DMS53 treated with DMSO at 0.1 percent for 48 hours (cell line): ENCODE measurements around the gene AP1G2.

ENCODE experiments used
- DNase-seq: peaks from one replicate; lab custom pipeline; 2025; ENCODE audit not compliant: unreplicated experiment; lab: John Stamatoyannopoulos, UW

The AP1G2 gene

DNA sequence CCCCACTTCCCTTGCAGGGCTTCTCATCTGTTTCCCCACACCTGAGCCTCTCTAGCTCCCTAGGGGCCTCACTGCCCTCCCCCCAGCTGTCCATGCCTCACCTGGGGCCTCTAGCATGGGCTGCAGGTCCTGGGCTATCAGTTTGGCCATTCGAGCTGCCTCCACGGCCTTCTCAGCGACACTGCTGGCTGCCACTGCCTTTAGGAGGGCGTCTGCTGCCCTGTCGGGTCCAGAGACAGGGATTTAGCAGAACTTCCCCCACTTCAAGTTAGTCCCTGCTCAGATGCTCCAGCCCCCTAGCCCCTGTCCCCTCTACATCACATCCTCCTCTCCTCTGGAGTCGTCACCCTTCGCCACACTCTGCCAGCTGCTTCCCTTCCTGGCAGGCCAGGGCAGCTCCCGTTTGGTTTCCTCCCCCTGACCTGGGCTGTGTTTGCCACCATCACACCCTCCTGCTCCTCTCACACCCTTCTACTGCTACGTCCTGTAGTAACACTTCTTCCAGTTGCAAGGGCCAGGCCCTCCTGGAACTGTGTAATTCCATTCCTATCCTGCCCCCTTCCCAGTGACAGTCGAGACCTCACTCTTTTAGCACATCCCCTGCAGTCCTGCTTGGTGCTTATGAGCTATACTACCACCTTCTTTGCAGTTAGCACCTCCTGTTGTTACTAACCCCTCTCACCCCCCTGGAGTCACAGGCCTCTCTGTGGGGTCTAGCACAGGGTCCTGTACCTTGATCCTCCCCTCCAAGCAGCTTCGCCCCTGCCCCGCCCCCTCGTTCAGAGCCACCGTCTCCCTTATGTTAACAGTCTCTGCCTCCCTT is 4.3 kb upstream of the AP1G2 start:
- no peak for DNase-seq

DNA sequence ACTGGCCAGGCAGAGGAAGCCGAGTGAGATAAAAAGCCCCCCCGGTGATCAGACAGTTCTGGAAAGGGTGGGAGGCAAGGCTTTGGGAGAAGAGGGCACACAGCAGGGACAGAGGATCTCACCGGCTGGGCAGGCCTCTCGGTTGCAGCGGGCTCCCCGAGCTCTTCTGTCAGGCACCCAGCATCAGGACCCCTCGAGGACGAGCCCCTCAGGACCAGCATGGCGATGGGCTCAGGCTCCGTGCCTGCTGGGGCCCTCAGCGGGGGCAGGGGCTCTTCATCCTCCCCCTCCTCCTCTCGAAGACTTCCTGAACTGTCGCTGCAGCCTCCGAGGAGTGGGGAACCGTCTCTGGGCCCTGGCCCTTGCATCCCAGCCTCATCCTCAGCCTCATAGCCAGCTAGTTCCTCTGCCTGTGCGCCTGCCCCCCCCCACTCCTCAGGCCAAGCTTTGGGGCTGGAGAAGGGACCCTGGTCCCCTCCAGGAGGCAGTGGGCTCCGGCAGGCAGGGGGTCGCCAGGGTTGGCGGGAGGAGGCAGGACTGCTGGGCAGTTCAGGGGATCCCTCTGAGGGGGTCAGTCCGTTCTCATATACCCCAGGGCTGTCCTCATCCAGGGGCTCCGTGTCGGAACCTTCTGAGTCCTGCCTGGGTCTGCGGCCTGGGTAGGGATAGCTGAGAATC is 3.4 kb upstream of the AP1G2 start:
- DNase-seq = no peak

DNA sequence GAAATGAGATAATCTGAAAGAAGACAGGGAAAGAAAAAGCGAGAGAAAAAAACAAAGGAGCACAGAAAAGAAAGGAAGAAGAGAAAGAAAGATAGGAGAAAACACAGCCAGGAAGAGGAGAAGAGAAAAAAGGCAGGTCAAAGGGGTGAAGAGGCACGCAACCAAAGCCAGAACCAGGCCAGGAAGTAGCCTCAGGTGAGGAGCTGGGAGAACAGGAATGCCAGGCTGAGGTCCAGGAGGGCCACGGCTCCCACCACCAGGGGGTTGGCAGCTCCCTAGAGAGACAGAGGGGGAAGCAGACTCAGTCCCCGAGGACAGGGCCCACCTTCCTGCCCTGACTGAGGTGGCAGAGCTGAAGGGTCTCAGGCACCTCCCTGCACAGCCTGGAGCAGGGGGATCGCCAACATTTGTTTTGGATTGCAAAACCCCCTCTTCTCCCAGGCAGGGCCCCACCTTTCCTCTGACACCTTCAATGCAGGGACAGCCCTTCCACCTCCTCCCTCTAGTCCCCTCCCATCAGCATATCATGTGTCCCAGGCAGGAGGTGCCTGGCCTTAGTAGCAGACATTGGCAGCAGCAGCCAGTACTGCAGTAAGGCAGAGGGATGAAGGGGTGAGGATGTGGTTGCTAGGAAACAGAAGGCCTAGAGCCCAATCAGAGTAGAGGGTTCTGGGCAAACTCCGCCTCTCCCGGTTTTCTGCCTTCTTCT is 2.0 kb upstream of the AP1G2 start:
- DNase-seq = no peak

DNA sequence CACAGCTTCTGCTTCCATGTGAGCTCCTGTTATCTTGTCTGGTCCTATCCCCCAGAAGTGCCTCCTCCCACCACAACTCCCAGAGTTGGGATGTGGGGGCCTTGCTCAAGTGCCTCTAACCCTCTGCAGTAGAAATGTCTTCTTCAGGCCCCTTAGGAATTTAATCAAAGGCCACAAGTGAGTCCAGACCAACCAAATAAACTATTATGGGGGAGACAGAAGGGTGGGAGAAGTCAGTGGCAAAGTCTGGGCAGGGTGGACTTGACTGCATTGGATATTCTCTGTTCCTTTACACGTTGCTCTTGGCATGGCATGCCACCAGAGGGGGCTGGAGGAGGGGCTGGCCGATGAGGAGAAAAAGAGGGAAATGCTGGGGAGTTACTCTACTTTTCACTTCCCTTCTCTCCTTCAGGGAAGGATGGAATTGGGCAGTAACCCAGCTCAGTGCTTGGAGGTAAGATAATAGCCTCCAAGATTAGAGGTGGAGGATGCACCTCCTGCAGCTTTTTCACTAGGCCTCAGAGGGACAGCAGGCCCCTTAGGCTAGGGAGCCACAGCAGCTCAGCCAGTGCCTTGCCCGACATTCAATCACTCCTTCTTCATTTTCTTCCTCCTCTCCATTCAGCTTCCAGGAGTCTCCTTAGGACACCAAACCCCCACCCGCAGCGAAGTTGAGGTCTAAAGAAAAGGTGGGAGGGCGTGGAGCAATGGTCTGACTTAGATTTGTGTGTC is 1.2 kb upstream of the AP1G2 start:
- no peak for DNase-seq

DNA sequence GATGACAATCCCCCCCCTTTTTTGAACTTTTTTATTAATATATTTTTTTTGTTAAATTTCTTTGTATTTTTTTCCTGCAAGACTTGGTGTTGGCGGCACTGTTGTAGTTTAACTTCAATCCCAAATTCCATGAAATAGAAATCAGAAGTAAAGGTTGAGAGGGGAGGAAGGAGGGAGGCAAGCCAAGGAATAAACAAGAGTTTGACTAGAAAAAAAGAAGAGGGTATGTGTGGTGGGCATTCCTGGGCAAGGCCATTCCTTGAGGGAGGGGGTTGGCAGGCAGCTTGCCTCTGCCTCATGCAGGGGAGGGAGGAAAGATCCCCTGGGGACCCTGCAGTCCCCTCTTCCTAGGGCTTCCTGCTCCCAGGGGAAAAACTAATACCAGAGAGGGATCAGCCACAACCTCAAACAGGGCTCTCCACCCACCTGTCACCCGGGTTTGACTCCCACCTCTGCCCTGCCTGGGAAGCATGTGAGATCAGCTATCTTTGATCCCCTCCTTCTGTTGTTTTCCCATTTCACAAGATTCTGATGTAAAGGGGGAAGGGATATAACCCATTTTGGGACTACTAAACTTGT is 519 bp upstream of the AP1G2 start:
- DNase-seq = no peak

DNA sequence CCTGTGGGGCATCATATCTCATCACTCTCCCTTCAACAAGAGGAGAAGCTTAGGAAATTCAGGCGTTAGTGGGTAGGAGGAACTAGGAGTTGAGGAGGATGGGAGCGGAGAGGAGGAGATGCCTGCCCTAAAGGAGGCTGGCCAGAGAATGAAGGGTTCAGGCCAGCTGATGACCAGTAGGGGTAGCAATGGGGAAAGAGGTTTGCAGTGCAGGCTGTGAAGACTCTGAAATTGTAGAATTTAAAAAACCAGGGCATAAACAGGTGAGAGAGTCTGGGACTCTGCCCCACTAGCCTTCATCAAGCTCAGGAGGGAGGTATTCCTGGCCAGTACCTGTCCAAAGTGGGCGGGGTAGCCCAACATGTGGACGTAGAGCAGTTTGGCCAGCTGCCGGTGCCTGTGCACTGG is 809 bp downstream of the AP1G2 start:
- no peak for DNase-seq

DNA sequence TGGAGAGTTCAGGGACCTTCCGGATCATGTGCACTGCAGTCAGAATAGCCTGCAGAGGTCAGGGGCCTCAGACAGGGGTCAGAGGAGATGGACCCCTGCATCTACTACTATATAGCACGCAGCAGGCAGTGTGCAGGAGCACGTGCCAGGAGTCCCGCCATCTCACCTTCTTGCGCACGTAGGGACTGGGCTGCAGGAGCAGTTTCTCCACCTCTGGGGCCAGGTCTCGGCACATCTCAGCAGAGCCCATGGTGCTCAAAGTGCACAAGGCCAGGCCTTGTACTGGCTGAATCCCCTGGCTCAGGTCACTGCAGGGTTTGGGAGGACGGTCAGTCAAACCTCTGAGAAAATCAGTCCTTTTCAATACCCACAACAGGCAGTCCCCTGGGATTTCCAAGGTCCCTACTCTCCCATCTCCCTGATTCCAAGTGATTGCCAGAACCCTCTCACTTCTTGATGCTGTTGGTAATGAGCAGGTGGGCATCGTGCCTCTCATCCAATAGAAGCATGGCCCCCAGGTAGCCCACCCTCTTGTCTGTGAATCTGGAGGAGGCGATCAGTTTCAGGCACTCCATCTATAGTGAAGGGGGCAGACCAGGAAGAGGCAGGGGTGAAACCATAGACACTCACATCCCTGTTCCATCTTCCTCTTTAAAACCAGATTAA is 1.3 kb downstream of the AP1G2 start:
- no peak for DNase-seq

DNA sequence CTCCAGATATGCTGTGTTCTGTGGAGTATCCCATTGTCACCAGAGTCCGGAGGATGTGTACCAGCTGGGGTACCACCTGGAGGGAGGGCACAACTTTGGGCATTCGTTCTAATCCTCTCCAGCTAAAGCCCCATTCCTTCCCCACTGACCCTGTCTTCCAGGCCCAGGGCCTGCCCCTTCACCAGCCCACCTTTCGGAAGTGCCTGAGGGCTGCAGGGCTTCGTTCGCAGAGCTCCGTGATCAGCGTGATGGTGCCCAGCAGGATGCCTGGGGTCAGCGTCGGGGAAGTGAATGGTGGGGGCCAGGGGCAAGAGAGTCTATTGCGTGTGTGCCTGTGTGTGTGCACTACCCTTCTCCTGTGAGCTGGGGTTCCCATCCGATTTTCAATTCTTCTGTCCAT is 2.0 kb downstream of the AP1G2 start:
- DNase-seq = no peak

DNA sequence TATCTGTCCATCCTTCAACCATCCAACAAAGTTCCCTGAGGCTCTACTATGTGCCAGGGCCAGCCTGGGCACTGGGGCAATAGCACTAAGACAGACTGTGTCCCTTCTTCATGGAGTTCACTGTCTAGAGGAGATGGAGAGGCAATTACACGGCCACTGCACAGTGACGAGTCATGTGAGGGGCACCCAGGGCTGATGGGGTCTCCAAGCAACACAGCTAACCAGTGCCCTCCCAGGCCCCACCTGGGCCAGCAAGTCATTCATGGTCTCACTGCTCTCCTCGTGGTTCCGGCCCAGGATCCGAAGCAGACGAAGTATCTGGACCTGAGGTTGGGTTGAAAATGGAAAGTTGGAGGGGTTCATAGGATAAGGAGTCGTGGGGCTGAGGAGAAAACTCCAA is 2.7 kb downstream of the AP1G2 start:
- no peak for DNase-seq

DNA sequence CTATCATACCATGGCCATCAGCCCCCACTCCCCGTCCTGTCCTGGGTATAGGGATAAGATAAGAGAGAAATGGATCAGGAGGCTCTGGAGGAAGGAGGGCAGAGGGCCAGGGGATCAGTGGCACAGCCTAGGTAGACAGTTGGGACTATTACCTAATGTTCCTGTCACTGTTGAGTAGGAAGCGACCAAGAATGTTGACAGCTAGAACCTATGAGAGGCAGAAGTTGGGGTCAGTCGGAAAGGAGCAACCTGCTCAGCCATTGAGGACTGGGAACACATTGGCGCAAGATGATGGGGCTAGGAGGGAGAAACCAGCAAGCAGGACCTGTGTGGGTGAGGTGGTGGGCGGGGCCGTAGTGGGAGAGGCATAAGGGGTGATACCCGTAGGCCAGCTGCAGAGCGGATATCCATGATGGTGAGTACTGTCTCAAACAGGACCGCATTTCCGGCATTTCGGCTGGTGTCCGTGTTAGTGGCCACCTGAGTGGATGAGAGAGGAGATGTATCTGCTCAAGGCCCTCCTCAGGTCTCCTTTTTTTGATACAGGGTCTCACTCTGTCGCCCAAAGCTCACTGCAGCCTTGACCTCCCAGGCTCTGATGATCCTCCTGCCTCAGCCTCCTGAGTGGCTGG is 3.3 kb downstream of the AP1G2 start:
- DNase-seq = no peak

DNA sequence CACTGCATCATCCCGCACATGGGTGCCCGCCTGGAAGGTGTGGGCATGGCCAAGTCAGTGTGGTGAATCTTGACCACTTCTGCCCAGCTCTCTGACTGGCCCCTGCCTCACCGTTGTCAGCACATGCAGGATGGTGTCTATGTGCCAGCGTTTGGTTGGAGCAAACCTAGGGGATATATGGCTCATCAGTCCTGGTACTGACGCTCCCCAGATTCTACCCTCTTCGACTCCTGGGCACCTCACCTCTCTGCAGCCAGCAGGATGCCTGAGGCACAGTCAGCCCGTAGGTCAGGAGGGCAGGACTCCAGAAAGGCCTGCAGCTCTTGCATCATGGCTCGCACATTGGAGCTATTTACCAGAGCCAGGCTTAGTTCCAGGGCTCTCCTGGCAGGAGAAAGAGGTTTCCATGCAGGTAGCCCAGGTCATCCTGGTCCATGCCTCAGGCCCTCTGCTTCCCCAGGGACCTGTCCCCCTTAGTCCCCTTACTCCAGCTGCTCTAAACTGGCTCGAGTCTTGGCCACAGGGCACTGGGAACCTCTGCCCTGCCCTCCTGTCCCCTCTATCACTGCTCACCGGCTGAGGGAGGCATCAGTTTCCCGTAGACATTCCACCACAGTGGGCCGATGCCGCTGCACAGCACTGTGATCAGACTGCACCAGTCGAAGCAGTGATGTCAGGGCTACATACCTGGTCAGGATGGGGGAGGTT is 4.0 kb downstream of the AP1G2 start:
- DNase-seq = no peak

DNA sequence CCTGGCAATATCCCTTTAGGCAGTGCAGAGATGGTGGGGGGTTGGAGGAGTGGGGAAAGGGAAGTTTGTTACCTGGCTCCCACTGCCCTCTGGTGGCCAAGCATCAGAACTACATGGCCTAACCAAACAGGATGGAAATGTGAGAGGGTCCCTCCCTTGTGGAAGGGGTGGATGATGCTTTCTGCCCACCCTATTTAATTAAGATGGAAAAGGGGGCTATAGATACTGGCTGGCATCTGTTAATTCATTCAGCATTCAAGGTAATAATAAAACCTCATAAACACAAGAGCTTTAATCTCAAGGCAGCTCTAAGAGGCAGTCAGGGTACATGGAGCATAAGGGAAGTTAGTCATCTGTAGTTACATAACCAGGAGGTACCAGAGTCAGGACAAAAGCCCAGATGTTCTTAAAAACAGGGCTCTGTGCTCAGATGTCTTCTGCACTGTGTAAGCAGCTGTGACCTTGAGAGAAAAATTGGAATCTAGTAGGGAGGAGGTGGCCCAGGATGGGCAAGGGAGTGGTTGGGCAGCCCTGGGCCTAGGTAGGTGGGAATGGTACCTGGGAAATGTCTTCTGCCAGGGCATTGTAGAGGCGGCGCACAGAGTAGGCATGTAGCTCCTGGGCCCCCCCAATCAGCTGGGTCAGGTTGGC is 4.6 kb downstream of the AP1G2 start:
- DNase-seq = no peak

DNA sequence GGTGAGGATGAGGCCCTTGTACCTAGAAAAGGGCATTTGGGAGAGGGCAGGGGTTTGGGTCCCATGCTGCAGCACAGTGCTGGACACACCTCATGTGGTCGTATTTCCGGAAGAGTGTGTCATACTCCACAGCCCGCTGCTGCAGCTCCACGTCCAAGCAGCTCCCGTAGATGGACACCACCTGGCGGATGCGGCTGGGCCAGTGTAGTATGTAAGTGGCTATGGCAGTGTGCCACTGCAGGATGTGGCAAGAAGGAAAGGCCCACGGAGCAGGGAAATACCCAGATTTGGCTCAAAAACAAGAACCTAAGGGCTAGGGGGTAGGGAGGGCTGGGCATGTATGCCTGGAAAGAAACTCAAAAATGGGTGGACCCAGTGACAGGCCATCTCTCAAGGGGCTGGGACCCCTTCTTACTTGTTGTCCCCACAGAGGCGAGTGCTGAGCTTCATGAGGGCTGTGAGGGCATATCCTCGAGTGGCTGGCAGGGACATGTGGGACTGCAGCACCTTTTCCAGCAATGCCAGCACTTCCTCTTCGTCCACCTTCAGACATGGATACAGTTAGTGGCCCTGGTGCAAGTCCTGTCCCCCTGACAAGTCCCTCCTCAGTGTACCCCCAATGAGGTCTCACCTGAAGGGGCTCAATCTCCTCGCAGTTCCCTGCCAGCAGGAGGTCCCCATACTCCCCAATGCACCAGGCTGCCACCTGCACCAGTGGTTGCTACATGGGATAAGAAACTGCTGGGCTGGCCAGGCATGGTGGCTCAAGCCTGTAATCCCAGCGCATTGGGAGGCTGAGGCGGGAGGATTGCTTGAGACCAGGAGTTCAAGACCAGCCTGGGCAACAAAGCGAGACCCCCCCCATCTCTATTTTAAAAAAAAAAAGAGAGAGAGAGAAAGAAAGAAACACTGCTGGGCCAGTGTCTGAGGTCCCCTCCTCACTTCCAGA is 5.4 kb downstream of the AP1G2 start:
- no peak for DNase-seq

DNA sequence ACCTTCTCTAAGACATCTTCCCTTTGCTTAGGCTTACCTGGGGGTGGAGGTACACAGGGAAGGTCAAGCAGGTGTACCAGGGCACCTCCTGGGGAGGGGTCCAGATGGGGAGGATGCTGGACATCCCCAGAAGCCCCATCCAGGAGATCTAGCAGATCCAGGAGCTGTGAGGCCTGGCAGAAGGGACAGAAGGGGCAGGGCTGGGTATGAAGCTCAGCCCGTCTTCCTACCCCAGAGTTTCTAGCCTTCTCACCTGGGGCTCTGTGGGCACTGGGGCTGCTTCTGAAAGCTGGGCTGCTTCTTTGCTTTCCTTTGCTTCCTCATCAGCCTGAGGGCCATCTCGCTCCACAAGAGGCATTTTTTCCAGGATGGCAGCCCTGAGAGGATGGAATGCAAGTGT is 6.3 kb downstream of the AP1G2 start:
- DNase-seq = no peak

DNA sequence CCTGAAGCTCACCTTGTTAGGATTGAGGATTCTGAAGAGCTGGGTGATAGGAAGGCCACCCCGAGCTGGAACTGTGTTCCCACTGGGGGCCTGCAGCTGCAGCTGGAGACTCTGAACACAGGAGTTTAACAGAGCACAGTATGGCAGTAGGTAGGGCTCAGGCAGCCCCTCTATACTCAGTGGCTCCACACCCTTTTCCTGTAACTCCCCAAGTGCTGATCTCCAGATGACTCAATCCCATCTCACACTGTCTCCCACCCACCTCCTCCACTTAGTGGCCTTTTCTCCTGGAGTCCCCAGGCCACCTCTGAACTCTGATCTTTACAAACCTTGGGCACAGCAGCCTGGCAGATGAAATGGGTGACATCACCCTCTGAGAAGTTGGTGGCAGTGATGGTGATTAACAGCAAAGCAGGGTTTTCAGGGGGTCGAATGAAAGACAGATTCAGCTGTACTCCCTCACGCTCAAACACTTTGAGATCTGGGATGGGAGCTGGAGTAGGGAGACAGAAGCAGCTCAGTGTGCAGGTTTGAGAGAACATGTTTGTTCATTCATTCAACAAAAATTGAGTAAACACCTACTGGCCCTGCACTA is 7.6 kb downstream of the AP1G2 start:
- DNase-seq = no peak

DNA sequence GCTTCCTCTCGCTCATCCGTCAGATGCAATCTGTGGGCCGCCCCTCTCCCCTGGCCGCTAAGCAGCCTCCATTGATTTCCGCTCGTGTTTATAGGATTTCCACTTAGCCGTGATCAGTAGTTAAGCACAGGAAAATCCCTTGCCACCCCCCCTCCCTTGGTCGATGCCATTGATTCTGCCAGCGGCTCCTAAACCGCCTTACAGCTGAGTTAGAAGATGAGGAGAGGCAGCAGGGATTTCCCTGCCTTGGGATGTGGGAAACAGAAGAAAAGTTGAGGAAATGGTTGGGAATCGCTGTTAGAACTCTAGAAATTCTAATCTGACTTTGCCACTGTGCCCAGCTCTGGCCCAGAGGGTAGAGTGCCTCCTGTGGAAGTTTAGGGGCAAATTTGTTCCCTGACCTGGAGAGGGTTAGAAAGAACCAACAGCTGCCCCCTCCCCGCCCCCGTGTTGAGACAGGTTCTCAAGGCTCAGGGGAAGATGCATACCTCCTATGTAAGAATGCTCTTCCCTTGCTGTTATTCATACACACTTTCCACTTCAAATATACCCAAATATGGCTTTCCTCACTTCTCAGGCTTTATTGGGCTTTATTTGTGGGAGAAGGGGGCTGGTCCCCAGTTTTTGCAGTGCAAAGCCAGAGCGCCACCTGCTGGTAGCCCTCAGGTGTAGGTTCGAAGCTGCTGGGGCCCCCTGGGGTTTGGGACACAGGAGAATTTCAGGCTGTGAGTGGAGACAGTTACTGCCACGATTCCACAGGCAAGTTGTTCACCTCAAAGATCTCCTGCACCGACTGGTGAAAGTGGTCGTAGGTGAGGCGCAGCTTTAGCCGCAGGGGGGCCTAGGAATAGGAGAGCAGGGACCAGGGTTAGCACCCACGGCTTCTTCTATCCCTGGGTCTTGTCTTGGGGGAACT is 8.3 kb downstream of the AP1G2 start:
- no peak for DNase-seq
